Fibroblast of the aortic adventitia (primary cell): Measurements from ENCODE around the gene ALDH1A3. TPM values are rescaled to one million over a fixed set of nuclear protein-coding genes. Genes with fewer than 3 reads are reported as not detected.
A peak's percentile ranks its signal among the peaks of the same experiment; 100 is the strongest.

Experiments
- DNase-seq: peaks from one replicate; pipeline ENCODE4 v3.0.0-alpha.2; 2010; ENCODE audit warnings: low read depth
- H3K4me3 ChIP-seq: 2 replicates; pipeline ENCODE4 v1.5.1; 2011; ENCODE audit warnings: low read depth, mild to moderate bottlenecking, control low read depth, low read length, moderate library complexity
- total RNA-seq: library from RNA; depleted of rRNA; stranded (reverse); fragments of >200 nt; gene quantifications from 2 replicates; pipeline ENCODE4 v1.2.3, GENCODE V29; 2012; ENCODE audit warnings: low replicate concordance
- TF ChIP-seq, protein P1 (sequence below): IDR thresholded peaks from 2 replicates; pipeline ENCODE4 v1.5.1; 2011; ENCODE audit warnings: mild to moderate bottlenecking, low read length, control low read depth, inconsistent platforms; ENCODE audit not compliant: insufficient read depth

The ALDH1A3 gene
- total RNA-seq, 1 donor: 189 TPM

DNA sequence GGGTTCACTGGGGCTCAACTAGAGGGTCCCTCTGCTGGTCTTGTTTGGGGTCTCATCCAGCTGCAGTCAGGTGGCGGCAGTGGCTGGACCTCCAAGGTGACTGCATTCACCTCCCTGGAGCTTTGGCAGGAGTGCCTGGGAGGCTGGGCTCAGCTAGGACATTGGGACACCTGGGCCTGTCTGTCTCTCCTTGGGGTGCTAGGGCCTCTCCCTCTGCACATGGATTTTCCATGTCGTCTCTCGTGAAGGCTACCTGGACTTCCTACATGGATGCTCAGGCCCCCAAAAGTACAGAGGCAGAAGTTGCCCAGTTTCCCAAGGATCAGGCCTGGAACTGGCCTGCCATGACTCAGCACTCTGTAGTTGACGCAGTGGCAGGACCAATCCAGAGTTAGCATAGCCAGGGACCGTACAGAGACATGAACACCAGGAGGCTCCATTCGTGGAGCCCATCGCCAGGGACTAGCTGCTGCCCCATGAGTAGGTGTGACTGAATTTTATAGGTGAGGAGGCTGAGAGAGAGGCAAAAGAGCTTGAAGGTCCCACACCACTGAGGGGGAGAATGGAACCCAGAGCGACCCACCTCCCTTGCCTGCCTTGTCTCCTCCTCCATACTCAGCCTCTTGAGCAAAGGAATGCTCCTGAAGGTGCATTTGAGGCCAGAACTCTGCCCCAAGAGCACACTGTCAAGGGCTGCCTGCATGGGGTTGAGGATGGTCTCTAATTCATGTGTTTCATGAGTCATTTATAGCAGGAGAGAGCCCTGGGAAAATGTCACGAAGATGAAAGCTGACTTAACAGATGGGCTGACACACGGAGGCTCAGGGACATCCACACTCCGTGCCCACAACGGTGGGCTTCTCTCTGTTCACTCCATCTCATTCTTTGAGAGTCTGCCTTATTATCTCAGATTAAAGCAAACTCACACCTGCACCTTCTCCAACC lies 13.0 kb upstream of the ALDH1A3 start:
- TF ChIP-seq, protein P1, sequence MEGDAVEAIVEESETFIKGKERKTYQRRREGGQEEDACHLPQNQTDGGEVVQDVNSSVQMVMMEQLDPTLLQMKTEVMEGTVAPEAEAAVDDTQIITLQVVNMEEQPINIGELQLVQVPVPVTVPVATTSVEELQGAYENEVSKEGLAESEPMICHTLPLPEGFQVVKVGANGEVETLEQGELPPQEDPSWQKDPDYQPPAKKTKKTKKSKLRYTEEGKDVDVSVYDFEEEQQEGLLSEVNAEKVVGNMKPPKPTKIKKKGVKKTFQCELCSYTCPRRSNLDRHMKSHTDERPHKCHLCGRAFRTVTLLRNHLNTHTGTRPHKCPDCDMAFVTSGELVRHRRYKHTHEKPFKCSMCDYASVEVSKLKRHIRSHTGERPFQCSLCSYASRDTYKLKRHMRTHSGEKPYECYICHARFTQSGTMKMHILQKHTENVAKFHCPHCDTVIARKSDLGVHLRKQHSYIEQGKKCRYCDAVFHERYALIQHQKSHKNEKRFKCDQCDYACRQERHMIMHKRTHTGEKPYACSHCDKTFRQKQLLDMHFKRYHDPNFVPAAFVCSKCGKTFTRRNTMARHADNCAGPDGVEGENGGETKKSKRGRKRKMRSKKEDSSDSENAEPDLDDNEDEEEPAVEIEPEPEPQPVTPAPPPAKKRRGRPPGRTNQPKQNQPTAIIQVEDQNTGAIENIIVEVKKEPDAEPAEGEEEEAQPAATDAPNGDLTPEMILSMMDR: no peak
- no peak overlapping the region for H3K4me3 ChIP-seq
- no peak for DNase-seq

- DNase-seq: no peak
- H3K4me3 ChIP-seq: no peak overlapping the region
- TF ChIP-seq, protein P1: no peak
Measured at GRCh38 chr15:100867433-100867832, 12.2 kb upstream of the ALDH1A3 start.

DNA sequence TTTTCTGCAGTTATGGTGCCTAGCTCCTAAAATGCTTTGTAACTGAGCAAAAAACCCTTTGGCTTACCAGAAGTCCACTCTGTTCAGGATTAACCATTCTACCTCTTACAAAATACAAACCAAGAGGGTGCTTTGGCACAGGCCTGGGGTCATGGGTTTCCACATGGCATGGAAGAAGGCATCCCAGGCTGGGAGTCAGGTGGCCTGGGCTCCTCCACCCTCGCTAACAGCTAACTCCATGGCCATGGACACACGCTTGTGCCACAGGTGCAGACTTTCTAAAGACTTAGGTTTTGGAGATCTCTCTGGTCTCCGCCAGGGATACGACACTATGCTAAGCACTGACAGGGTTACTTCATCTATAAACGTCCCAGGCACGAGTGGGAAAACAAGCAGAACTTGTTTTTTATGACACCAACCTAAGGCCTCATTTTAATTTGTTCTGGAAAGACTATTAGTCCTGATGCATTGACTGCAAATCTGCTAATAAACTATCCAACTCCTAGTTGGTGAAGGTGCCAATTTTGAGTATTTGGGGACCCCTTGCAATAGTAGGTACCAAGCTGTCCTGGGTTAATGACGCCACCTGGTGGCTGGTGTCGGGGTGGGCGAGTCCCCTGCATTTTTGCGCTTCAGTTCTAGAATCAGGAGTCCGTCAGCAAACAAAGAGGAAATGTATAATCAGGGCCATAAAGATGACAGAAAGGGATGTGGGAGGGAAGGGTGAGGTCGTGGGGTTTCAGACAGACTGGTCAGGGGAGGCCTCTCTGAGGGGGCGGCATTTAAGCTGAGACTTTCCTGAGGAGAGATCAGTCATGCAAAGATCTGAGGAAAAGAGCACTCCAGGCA lies 10.3 kb upstream of the ALDH1A3 start:
- H3K4me3 ChIP-seq: no peak overlapping the region
- TF ChIP-seq, protein P1: peak; percentile 47
- DNase-seq: no peak

- TF ChIP-seq, protein P1: peak; percentile 94
- peak; percentile 95 for DNase-seq
- H3K4me3 ChIP-seq: no peak overlapping the region
Measured at GRCh38 chr15:100873029-100873677, 6.5 kb upstream of the ALDH1A3 start.

GRCh38 chr15:100875495-100875894 lies 4.1 kb upstream of the ALDH1A3 start:
- no peak for DNase-seq
- H3K4me3 ChIP-seq: no peak overlapping the region
- TF ChIP-seq, protein P1: no peak

DNA sequence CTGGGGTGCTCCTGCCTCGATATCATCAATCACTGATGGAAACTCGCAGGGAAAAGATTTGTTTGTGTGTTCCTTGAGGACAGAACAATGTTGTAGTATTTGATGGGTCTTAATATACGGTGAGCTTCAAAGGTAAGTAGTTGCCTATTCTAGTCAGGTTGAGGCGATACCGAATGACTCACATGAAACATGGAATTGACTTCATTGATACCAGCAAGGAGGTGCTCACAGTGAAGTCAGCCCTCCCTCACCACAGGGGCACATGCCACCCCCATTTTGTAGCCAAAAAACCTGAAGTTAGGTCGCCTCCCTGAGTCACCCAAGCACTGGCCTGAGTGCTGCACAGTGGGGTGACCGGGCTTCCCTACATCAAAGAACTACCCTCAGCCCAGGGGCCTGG lies 3.7 kb upstream of the ALDH1A3 start:
- DNase-seq: no peak
- TF ChIP-seq, protein P1: no peak
- H3K4me3 ChIP-seq: no peak overlapping the region
